ENCODE data around the gene MAB21L4.

Gene MAB21L4

GRCh38 chr2:240885566-240885965 lies 10.4 kb downstream of the MAB21L4 start:
- no peak for TF ChIP-seq ZFX (IDR thresholded peaks at IDR 0.05)
- TF ChIP-seq, protein P1, sequence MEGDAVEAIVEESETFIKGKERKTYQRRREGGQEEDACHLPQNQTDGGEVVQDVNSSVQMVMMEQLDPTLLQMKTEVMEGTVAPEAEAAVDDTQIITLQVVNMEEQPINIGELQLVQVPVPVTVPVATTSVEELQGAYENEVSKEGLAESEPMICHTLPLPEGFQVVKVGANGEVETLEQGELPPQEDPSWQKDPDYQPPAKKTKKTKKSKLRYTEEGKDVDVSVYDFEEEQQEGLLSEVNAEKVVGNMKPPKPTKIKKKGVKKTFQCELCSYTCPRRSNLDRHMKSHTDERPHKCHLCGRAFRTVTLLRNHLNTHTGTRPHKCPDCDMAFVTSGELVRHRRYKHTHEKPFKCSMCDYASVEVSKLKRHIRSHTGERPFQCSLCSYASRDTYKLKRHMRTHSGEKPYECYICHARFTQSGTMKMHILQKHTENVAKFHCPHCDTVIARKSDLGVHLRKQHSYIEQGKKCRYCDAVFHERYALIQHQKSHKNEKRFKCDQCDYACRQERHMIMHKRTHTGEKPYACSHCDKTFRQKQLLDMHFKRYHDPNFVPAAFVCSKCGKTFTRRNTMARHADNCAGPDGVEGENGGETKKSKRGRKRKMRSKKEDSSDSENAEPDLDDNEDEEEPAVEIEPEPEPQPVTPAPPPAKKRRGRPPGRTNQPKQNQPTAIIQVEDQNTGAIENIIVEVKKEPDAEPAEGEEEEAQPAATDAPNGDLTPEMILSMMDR (conservative IDR thresholded peaks at IDR 0.05): no peak
- no peak overlapping the region for H3K27ac ChIP-seq

- no peak overlapping the region for H3K27ac ChIP-seq
- TF ChIP-seq, protein P1 (conservative IDR thresholded peaks at IDR 0.05): no peak
- no peak for TF ChIP-seq ZFX (IDR thresholded peaks at IDR 0.05)
Observed at GRCh38 chr2:240884745-240885144, 11.2 kb downstream of the MAB21L4 start.

GRCh38 chr2:240884221-240884620 lies 11.7 kb downstream of the MAB21L4 start:
- TF ChIP-seq, protein P1 (conservative IDR thresholded peaks at IDR 0.05): no peak
- TF ChIP-seq ZFX (IDR thresholded peaks at IDR 0.05): no peak
- H3K27ac ChIP-seq: no peak overlapping the region

DNA sequence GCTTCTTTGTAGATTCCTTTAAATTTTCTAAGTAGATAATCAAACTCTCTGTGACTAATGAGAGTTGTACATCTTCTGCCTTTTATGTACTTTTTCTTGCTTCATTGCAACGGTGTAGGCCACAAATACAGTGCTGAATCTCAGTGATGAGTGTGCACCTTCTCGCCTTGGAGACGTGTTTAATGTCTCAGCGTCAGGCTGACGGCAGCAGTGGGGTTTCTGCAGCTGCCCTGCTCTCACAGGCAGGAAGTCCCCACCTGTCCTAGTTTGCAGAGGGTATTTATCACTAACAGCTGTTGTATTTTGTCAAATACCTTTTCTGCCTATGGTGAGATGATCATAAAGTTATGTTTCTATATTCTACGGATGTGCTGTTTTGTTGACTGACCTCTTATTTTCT lies 14.0 kb downstream of the MAB21L4 start:
- no peak for TF ChIP-seq ZFX (IDR thresholded peaks at IDR 0.05)
- TF ChIP-seq, protein P1 (conservative IDR thresholded peaks at IDR 0.05): no peak
- H3K27ac ChIP-seq: no peak overlapping the region

DNA sequence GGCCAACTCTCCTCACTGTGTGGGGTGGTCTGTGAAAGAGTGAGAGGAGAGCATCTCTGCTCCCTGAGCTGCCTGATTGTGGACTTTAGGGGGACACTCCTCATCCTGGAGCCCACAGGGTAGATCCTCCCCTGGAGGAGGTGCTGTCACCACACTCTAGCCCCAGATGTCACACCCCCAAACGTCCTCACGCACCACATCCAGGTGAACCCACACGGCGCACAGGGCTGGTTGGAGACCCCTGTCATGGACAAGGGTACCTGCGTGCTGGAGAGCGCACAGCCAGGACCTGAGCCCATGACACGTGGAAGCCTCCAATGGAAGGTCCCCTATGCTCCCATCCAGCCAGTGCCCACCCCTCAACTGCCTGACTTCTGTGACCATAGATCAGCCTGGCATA lies 16.9 kb downstream of the MAB21L4 start:
- TF ChIP-seq, protein P1 (conservative IDR thresholded peaks at IDR 0.05): no peak
- no peak for TF ChIP-seq ZFX (IDR thresholded peaks at IDR 0.05)

GRCh38 chr2:240878341-240878936 lies 17.5 kb downstream of the MAB21L4 start:
- TF ChIP-seq, protein P1 (conservative IDR thresholded peaks at IDR 0.05): no peak
- TF ChIP-seq ZFX (IDR thresholded peaks at IDR 0.05): no peak
- no peak overlapping the region for H3K27ac ChIP-seq

More for the DNA sequence above, 16.9 kb downstream of the MAB21L4 start:
- H3K27ac ChIP-seq: no peak overlapping the region

GRCh38 chr2:240877460-240878340 lies 18.3 kb downstream of the MAB21L4 start:
- no peak for TF ChIP-seq ZFX (IDR thresholded peaks at IDR 0.05)
- TF ChIP-seq, protein P1 (conservative IDR thresholded peaks at IDR 0.05): no peak
- no peak overlapping the region for H3K27ac ChIP-seq

Measured in C4-2B (cell line).